ENCODE results near the gene EXOC4.
A peak's percentile ranks its signal among the peaks of the same experiment; 100 is the strongest.

The EXOC4 gene

DNA sequence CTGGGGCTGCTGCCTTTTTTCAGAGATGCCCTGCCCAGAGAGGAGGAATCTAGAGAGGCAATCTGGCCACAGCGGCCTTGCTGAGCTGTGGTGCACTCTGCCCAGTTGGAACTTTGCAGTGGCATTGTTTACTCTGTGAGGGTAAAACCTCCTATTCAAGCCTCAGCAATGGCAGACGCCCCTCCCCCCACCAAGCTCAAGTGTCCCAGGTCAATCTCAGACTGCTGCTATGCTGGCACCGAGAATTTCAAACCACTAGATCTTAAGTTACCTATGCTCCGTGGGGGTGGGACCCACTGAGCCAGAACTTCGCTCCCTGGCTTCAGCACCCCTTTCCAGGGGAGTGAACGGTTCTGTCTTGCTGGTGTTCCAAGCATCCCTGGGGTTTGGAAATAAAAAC lies 77.2 kb downstream of the EXOC4 start:
- peak; percentile 28 for DNase-seq (ENCODE audit: low read depth, low spot score)

DNA sequence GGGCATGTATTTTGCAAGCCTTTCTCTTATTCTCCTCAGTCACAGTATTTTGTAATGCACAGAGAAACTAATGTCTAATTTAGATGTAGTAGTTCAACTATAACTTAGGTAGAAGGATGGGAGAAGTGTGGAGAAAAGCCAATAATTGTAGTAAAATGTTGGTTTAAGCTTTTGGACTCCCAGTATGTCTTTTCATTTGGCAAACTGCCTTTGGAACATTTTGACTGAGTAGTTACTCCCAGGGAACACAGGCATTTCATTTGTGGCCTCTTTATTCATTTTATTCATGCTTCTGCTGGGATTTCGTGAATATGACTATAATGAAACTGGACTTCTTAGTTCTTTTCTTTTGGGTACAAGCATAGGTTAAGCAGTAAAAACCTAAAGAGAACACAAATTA lies 79.0 kb downstream of the EXOC4 start:
- Histone ChIP-seq H3K9ac (ENCODE audit: insufficient read length, low read depth) (no peak overlapping the region), H3K4me1 (ENCODE audit: insufficient read depth, insufficient read length) (no peaks in the 10 kb centered on the region), H3K4me3 (ENCODE audit: insufficient read length, low read depth) (no peak overlapping the region), H3K27me3 (ENCODE audit: insufficient read depth, insufficient read length) (no peaks in the 10 kb centered on the region), H3K36me3 (ENCODE audit: insufficient read depth, insufficient read length, low read length) (no peaks in the 10 kb centered on the region), H3K9me3 (ENCODE audit: insufficient read depth, low read length) (peaks cover 3% of the 10 kb centered on the region; the same call in 1 of the 2 replicates)
- no peak for DNase-seq (ENCODE audit: low read depth, low spot score)
- TF ChIP-seq YY1 (IDR thresholded peaks at IDR 0.05; ENCODE audit: insufficient read depth, insufficient read length) (no peak), SUZ12 (IDR thresholded peaks at IDR 0.05; ENCODE audit: extremely low read depth, insufficient read depth, insufficient read length) (no peak), ZNF274 (IDR thresholded peaks at IDR 0.05; ENCODE audit: low read depth, low read length) (no peak)

More for the DNA sequence above, 77.2 kb downstream of the EXOC4 start:
- no peak overlapping the region for H3K4me3 ChIP-seq (ENCODE audit: insufficient read length, low read depth)
- H3K36me3 ChIP-seq (ENCODE audit: insufficient read depth, insufficient read length, low read length) = no peaks in the 10 kb centered on the region
- peaks cover 8% of the 10 kb centered on the region; the same call in 1 of the 2 replicates for H3K9me3 ChIP-seq (ENCODE audit: insufficient read depth, low read length)
- H3K9ac ChIP-seq (ENCODE audit: insufficient read length, low read depth) = no peak overlapping the region
- no peaks in the 10 kb centered on the region for H3K27me3 ChIP-seq (ENCODE audit: insufficient read depth, insufficient read length)
- TF ChIP-seq YY1 (IDR thresholded peaks at IDR 0.05; ENCODE audit: insufficient read depth, insufficient read length) (no peak), ZNF274 (IDR thresholded peaks at IDR 0.05; ENCODE audit: low read depth, low read length) (no peak), SUZ12 (IDR thresholded peaks at IDR 0.05; ENCODE audit: extremely low read depth, insufficient read depth, insufficient read length) (no peak)
- H3K4me1 ChIP-seq (ENCODE audit: insufficient read depth, insufficient read length) = no peaks in the 10 kb centered on the region

DNA sequence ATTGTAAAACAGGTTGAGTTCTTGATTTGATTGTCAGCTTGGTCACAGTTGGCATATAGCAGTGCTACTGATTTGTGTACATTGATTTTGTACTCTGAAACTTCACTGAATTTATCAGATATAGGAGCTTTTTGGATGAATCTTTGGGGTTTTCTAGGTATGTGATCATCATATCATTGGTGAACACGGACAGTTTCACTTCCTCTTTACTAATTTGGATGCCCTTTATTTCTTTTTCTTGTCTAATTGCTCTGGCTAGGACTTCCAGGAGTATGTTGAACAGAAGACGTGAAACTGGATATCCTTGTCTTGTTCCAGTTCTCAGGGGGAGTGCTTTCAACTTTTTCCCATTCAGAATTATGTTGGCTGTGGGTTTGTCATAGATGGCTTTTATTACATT lies 86.9 kb downstream of the EXOC4 start:
- H3K9ac ChIP-seq (ENCODE audit: insufficient read length, low read depth) = no peak overlapping the region
- H3K9me3 ChIP-seq (ENCODE audit: insufficient read depth, low read length) = peaks cover 8% of the 10 kb centered on the region; the same call in 1 of the 2 replicates
- H3K27me3 ChIP-seq (ENCODE audit: insufficient read depth, insufficient read length) = no peaks in the 10 kb centered on the region
- TF ChIP-seq YY1 (IDR thresholded peaks at IDR 0.05; ENCODE audit: insufficient read depth, insufficient read length) (no peak), ZNF274 (IDR thresholded peaks at IDR 0.05; ENCODE audit: low read depth, low read length) (no peak), SUZ12 (IDR thresholded peaks at IDR 0.05; ENCODE audit: extremely low read depth, insufficient read depth, insufficient read length) (no peak)
- H3K4me1 ChIP-seq (ENCODE audit: insufficient read depth, insufficient read length) = no peaks in the 10 kb centered on the region
- DNase-seq (ENCODE audit: low read depth, low spot score) = no peak
- no peak overlapping the region for H3K4me3 ChIP-seq (ENCODE audit: insufficient read length, low read depth)
- H3K36me3 ChIP-seq (ENCODE audit: insufficient read depth, insufficient read length, low read length) = no peaks in the 10 kb centered on the region

DNA sequence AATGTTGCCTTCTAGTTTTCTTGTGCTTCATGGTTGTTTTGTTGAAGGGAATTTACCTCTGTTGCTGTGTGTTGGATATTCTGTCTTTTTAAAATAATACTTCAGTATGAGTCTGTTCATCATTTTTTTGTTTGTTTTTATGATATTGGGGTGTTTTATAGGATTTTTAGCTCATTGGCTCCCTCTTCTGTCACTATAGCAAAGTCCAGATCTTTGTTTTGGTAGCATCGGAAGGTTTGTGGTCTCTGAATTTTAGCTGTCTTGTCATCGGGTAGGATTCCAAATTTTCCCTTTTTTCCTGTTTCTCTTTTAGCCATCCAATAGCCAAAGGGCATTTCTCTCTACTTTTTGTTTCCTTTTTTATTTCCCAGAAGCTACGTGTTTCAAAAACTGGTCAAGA lies 91.4 kb downstream of the EXOC4 start:
- Histone ChIP-seq H3K27me3 (ENCODE audit: insufficient read depth, insufficient read length) (no peaks in the 10 kb centered on the region), H3K4me3 (ENCODE audit: insufficient read length, low read depth) (no peak overlapping the region), H3K9me3 (ENCODE audit: insufficient read depth, low read length) (peaks cover 8% of the 10 kb centered on the region; the same call in 1 of the 2 replicates), H3K36me3 (ENCODE audit: insufficient read depth, insufficient read length, low read length) (no peaks in the 10 kb centered on the region), H3K4me1 (ENCODE audit: insufficient read depth, insufficient read length) (no peaks in the 10 kb centered on the region), H3K9ac (ENCODE audit: insufficient read length, low read depth) (no peak overlapping the region)
- TF ChIP-seq YY1 (IDR thresholded peaks at IDR 0.05; ENCODE audit: insufficient read depth, insufficient read length) (no peak), SUZ12 (IDR thresholded peaks at IDR 0.05; ENCODE audit: extremely low read depth, insufficient read depth, insufficient read length) (no peak), ZNF274 (IDR thresholded peaks at IDR 0.05; ENCODE audit: low read depth, low read length) (no peak)
- no peak for DNase-seq (ENCODE audit: low read depth, low spot score)

DNA sequence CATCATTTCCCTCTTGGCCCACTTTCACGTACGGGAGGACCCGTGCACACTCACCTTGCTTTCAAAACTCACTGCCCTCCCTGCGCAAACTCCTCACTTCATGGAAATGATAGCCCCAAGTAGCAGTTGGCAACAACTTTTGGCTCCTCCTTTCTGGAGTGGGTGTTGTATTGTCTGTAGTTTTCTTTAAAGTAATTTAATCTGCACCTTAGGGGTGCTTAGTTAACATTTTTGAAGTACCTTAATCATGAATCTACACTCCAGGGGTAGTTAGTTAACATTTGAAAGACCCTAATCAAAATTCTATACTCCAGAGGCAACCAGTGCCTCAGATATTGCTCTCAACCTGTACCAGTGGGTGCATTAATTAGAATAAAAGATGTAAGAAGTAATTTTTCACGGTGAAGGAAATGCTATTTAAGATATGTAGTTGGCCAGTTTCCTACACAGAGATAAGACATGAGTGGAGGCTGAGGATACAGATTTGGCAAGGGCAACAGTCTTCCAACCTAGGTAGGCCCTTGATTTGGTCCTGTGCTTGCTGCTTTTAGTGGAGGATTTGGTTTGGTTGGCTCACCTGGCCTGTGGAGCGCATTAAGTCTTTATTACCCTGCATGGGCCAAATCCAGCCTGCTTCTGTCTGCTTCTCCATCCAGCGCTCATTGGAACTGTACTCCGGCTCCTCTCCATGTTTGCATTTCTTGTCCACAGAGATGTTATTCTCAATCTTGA lies 93.0 kb downstream of the EXOC4 start:
- H3K4me1 ChIP-seq (ENCODE audit: insufficient read depth, insufficient read length) = no peaks in the 10 kb centered on the region
- no peaks in the 10 kb centered on the region for H3K27me3 ChIP-seq (ENCODE audit: insufficient read depth, insufficient read length)
- no peaks in the 10 kb centered on the region for H3K36me3 ChIP-seq (ENCODE audit: insufficient read depth, insufficient read length, low read length)
- H3K9me3 ChIP-seq (ENCODE audit: insufficient read depth, low read length) = no peaks in the 10 kb centered on the region
- no peak for TF ChIP-seq SUZ12 (IDR thresholded peaks at IDR 0.05; ENCODE audit: extremely low read depth, insufficient read depth, insufficient read length)
- no peak for DNase-seq (ENCODE audit: low read depth, low spot score)
- H3K9ac ChIP-seq (ENCODE audit: insufficient read length, low read depth) = no peak overlapping the region
- no peak overlapping the region for H3K4me3 ChIP-seq (ENCODE audit: insufficient read length, low read depth)

- TF ChIP-seq SUZ12 (IDR thresholded peaks at IDR 0.05; ENCODE audit: extremely low read depth, insufficient read depth, insufficient read length) = no peak
- TF ChIP-seq ZNF274 (IDR thresholded peaks at IDR 0.05; ENCODE audit: low read depth, low read length) = no peak
- no peak for TF ChIP-seq YY1 (IDR thresholded peaks at IDR 0.05; ENCODE audit: insufficient read depth, insufficient read length)
- Histone ChIP-seq H3K4me3 (ENCODE audit: insufficient read length, low read depth) (no peak overlapping the region), H3K36me3 (ENCODE audit: insufficient read depth, insufficient read length, low read length) (no peaks in the 10 kb centered on the region), H3K4me1 (ENCODE audit: insufficient read depth, insufficient read length) (no peaks in the 10 kb centered on the region), H3K27me3 (ENCODE audit: insufficient read depth, insufficient read length) (no peaks in the 10 kb centered on the region), H3K9me3 (ENCODE audit: insufficient read depth, low read length) (peaks cover 10% of the 10 kb centered on the region; the same call in 1 of the 2 replicates), H3K9ac (ENCODE audit: insufficient read length, low read depth) (no peak overlapping the region)
- no peak for DNase-seq (ENCODE audit: low read depth, low spot score)
Observed at GRCh38 chr7:133348250-133348649, 95.4 kb downstream of the EXOC4 start.

- no peaks in the 10 kb centered on the region for H3K36me3 ChIP-seq (ENCODE audit: insufficient read depth, insufficient read length, low read length)
- no peak overlapping the region for H3K9ac ChIP-seq (ENCODE audit: insufficient read length, low read depth)
- H3K9me3 ChIP-seq (ENCODE audit: insufficient read depth, low read length) = peaks cover 13% of the 10 kb centered on the region; the same call in 1 of the 2 replicates
- no peak for DNase-seq (ENCODE audit: low read depth, low spot score)
- H3K4me1 ChIP-seq (ENCODE audit: insufficient read depth, insufficient read length) = no peaks in the 10 kb centered on the region
- TF ChIP-seq ZNF274 (IDR thresholded peaks at IDR 0.05; ENCODE audit: low read depth, low read length) = no peak
- TF ChIP-seq YY1 (IDR thresholded peaks at IDR 0.05; ENCODE audit: insufficient read depth, insufficient read length) = no peak
- TF ChIP-seq SUZ12 (IDR thresholded peaks at IDR 0.05; ENCODE audit: extremely low read depth, insufficient read depth, insufficient read length) = no peak
- H3K4me3 ChIP-seq (ENCODE audit: insufficient read length, low read depth) = no peak overlapping the region
- no peaks in the 10 kb centered on the region for H3K27me3 ChIP-seq (ENCODE audit: insufficient read depth, insufficient read length)
Observed at GRCh38 chr7:133349101-133349500, 96.2 kb downstream of the EXOC4 start.

All from NT2/D1 (cell line).